ENCODE measurements around the gene OR2T6.

DNA sequence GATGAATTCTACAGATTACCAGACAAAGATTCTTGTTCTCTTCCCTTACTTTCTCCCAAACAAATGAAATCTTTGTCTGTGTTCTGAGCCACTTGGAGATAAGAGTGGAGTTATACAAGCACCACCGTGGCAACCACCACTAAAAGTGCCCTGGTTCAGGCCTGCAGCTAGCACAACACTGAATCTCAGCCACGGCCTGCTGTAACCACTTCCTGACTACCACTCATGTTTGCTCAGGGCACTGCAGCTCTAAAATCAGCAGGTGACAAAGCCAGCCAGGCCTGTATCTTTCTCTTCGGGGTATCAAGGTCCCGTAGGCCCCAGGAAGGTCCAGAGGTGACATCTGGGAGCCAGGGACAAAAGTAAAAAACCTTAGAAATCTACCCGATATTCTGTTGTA is 3.2 kb upstream of the OR2T6 start:
- TF ChIP-seq, protein P1, sequence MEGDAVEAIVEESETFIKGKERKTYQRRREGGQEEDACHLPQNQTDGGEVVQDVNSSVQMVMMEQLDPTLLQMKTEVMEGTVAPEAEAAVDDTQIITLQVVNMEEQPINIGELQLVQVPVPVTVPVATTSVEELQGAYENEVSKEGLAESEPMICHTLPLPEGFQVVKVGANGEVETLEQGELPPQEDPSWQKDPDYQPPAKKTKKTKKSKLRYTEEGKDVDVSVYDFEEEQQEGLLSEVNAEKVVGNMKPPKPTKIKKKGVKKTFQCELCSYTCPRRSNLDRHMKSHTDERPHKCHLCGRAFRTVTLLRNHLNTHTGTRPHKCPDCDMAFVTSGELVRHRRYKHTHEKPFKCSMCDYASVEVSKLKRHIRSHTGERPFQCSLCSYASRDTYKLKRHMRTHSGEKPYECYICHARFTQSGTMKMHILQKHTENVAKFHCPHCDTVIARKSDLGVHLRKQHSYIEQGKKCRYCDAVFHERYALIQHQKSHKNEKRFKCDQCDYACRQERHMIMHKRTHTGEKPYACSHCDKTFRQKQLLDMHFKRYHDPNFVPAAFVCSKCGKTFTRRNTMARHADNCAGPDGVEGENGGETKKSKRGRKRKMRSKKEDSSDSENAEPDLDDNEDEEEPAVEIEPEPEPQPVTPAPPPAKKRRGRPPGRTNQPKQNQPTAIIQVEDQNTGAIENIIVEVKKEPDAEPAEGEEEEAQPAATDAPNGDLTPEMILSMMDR (conservative IDR thresholded peaks at IDR 0.05; ENCODE audit: low read depth, low read length): no peak
- no peak for TF ChIP-seq EZH2 (IDR thresholded peaks at IDR 0.05; ENCODE audit: borderline replicate concordance, low read depth, low read length, poor library complexity, severe bottlenecking)
